ENCODE results near the gene EIF1. TPM values are rescaled to one million over a fixed set of nuclear protein-coding genes. Genes with fewer than 3 reads are reported as not detected.

EIF1 gene
- total RNA-seq, 4 donors from 2014 or later, result 238 to 471 (median 430) TPM

DNA sequence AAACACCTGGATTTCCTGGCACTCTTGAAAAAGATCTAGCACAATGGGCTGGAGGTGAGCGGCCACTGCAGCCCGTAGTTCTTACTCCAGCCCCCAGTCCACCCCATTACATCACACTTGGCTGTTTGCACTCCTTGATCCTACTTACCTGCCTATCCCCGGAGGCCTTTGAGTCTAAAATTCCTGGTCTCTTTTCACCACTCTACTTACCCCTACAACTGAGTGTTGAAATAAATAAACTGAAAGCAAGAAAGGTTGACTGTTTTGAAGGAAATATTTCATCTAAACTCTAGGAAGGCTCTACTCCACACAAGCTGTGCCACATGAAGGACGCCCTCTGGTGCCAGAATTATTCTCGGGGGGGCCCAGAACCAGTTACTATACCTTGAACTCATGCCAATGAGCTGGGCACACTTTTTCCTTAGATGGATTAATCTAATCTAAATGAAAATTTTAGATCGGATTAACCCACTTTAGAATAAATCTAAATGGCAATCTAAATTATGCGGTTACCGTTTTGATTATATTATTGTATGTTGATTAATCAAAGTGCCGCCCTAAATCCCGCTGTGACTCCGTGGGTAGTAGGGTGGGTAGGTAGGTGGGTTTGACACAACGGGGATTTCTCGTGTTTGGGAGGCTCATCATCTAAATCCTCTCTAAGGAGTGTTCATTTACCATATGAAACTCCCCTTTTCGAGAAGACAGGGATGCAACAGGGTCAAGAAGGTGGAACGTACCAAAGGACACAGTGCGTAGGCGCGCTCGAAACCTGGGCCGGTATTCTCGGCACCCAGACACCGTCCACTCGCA is 651 bp upstream of the EIF1 start:
- H3K4me1 ChIP-seq, result peaks cover 35% of the 10 kb centered on the region
- peaks cover 37% of the 10 kb centered on the region for H3K36me3 ChIP-seq
- no peak for DNase-seq (ENCODE audit: low spot score in 2 of 2)
- TF ChIP-seq, protein P1, sequence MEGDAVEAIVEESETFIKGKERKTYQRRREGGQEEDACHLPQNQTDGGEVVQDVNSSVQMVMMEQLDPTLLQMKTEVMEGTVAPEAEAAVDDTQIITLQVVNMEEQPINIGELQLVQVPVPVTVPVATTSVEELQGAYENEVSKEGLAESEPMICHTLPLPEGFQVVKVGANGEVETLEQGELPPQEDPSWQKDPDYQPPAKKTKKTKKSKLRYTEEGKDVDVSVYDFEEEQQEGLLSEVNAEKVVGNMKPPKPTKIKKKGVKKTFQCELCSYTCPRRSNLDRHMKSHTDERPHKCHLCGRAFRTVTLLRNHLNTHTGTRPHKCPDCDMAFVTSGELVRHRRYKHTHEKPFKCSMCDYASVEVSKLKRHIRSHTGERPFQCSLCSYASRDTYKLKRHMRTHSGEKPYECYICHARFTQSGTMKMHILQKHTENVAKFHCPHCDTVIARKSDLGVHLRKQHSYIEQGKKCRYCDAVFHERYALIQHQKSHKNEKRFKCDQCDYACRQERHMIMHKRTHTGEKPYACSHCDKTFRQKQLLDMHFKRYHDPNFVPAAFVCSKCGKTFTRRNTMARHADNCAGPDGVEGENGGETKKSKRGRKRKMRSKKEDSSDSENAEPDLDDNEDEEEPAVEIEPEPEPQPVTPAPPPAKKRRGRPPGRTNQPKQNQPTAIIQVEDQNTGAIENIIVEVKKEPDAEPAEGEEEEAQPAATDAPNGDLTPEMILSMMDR (IDR thresholded peaks at IDR 0.05), result peak in 1 of 2 donors; percentile 15
- TF ChIP-seq POLR2A (IDR thresholded peaks at IDR 0.05), result no peak
- H3K27me3 ChIP-seq, result no peaks in the 10 kb centered on the region
- peak overlapping the region; percentile 100 for H3K27ac ChIP-seq
- H3K9me3 ChIP-seq, result no peaks in the 10 kb centered on the region
- peak overlapping the region; percentile 73 for H3K4me3 ChIP-seq
- 8% methylated on average over 20 of the region's 23 CpGs for WGBS

DNA sequence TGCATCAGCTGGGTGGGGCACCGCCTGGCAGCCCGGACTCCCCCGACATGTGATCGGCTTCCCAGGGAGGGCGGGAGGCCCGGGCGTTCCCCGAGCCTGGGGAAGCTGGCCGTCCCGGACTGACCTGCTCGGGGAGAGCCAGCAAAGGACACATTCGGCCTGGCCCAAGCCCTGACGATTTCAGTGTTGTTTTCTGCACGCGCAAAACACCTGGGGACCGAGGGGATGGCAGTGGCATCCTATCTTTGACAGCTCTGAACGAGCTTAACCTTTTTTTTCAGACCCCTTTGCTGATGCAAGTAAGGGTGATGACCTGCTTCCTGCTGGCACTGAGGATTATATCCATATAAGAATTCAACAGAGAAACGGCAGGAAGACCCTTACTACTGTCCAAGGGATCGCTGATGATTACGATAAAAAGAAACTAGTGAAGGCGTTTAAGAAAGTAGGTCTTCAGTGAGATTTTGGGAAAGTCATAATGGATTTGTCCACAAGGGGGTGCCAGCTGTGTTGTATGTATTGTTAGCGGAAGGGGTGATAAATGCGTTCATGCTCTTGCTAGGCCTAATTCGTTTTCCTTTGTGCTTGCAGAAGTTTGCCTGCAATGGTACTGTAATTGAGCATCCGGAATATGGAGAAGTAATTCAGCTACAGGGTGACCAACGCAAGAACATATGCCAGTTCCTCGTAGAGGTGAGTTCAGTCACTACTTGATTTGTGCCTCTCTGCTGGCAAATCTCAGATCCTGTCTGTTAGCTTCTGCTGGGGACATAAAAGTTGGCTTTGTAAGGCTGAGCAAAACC is 1.0 kb downstream of the EIF1 start:
- Histone ChIP-seq H3K4me3 (peak overlapping the region; percentile 73), H3K27ac (peak overlapping the region; percentile 100), H3K27me3 (no peaks in the 10 kb centered on the region), H3K4me1 (peaks cover 32% of the 10 kb centered on the region), H3K9me3 (no peaks in the 10 kb centered on the region), H3K36me3 (peaks cover 54% of the 10 kb centered on the region)
- whole genome bisulfite sequencing, result 2% methylated on average over 21 of the region's 27 CpGs
- TF ChIP-seq, protein P1 (IDR thresholded peaks at IDR 0.05), result peak; percentile 55 to 58
- TF ChIP-seq POLR2A (IDR thresholded peaks at IDR 0.05) (no peak), EP300 (IDR thresholded peaks at IDR 0.05) (no peak)
- DNase-seq (ENCODE audit: low spot score in 2 of 2), result no peak

DNA sequence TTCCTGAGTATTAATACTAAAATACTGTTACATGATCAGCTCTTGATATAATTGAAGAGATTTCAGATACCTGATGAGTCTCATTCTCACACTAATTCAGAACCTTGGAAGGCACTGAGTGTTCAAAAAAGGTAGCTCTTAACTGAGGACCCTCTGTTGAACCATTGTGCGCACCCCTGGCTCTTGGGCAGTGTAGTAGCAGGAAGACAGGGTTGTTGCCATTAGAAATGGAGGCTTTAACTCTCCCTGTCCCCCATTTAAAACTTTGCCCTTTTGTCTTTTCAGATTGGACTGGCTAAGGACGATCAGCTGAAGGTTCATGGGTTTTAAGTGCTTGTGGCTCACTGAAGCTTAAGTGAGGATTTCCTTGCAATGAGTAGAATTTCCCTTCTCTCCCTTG is 1.8 kb downstream of the EIF1 start:
- H3K27ac ChIP-seq, result peak overlapping the region; percentile 100
- H3K36me3 ChIP-seq, result peaks cover 61% of the 10 kb centered on the region
- no peak for DNase-seq (ENCODE audit: low spot score in 2 of 2)
- no peaks in the 10 kb centered on the region for H3K9me3 ChIP-seq
- 65% methylated on average over 2 of the region's 2 CpGs for WGBS
- no peaks in the 10 kb centered on the region for H3K27me3 ChIP-seq
- H3K4me3 ChIP-seq, result peak overlapping the region; percentile 73
- peaks cover 38% of the 10 kb centered on the region for H3K4me1 ChIP-seq
- no peak for TF ChIP-seq POLR2AphosphoS5 (IDR thresholded peaks at IDR 0.05)
- no peak for TF ChIP-seq EP300 (IDR thresholded peaks at IDR 0.05)

GRCh38 chr17:41691031-41691777 is 2.5 kb downstream of the EIF1 start:
- Histone ChIP-seq H3K4me3 (peak overlapping the region; percentile 73), H3K4me1 (peaks cover 45% of the 10 kb centered on the region), H3K36me3 (peaks cover 61% of the 10 kb centered on the region)

More at GRCh38 chr17:41691031-41691777, 2.5 kb downstream of the EIF1 start:
- H3K9me3 ChIP-seq, result no peaks in the 10 kb centered on the region
- 76% methylated on average over 10 of the region's 10 CpGs for WGBS
- no peak for DNase-seq (ENCODE audit: low spot score in 2 of 2)
- TF ChIP-seq POLR2AphosphoS5 (IDR thresholded peaks at IDR 0.05) (no peak), EP300 (IDR thresholded peaks at IDR 0.05) (no peak), POLR2A (IDR thresholded peaks at IDR 0.05) (no peak)
- TF ChIP-seq, protein P1 (IDR thresholded peaks at IDR 0.05), result no peak
- H3K27me3 ChIP-seq, result no peaks in the 10 kb centered on the region
- H3K27ac ChIP-seq, result no peak overlapping the region
